Endothelial cell of umbilical vein (primary cell): ENCODE measurements around the gene FOXL1. TPM values are rescaled to one million over a fixed set of nuclear protein-coding genes. Genes with fewer than 3 reads are reported as not detected.

Source experiments
- BruUV-seq: library from RNA; stranded (reverse); fragments of 400-500 nt; replicated peaks from 2 replicates; lab custom pipeline; 2021; lab: Mats Ljungman, UMichigan
- CTCF ChIA-PET: fragments of 300-600, 350-600 bp; sonication (Branson Sonifier 250); formaldehyde crosslinking; loops from one replicate; lab custom pipeline; 2021; ENCODE audit warnings: antibody characterized with exemption, inconsistent platforms; lab: Charles Lee
- POLR2A ChIA-PET: fragments of 300-600, 350-600 bp; sonication (Branson Sonifier 250); formaldehyde crosslinking; loops from one replicate; lab custom pipeline; 2021; ENCODE audit warnings: antibody characterized with exemption, inconsistent platforms; lab: Charles Lee
- DNase-seq: peaks from one replicate; pipeline ENCODE4 v3.0.0-alpha.2; 2011; ENCODE audit warnings: low read depth, low spot score
- FAIRE-seq: peaks from 2 replicates; lab custom pipeline; 2011; peaks lifted over from hg19 to GRCh38; lab: Jason Lieb, UNC
- H2AFZ ChIP-seq: 2 replicates; pipeline ENCODE4 v1.6.0; 2012; ENCODE audit warnings: low read depth, low read length, control low read depth, inconsistent platforms
- H3K27ac ChIP-seq: 2 replicates; pipeline ENCODE4 v1.5.1; 2011; ENCODE audit warnings: low read depth, mild to moderate bottlenecking, control low read depth, low read length, moderate library complexity; ENCODE audit not compliant: insufficient read depth
- H3K27me3 ChIP-seq, 2 experiments: 2 replicates each; pipeline versions ENCODE4 v1.6.0 to v1.6.1; 2011; ENCODE audit warnings: low read length in 2 of 2, mixed read lengths in 1 of 2; ENCODE audit not compliant: control insufficient read depth in 2 of 2, insufficient read depth in 2 of 2
- H3K36me3 ChIP-seq, 2 experiments: 2 replicates in 1 of 2; 3 replicates in 1 of 2; pipeline ENCODE4 v1.5.1; 2011; ENCODE audit warnings: low read length in 2 of 2, mild to moderate bottlenecking in 1 of 2, moderate library complexity in 1 of 2; ENCODE audit not compliant: control insufficient read depth in 2 of 2, insufficient read depth in 2 of 2; ENCODE audit errors: extremely low read depth in 1 of 2
- H3K4me1 ChIP-seq: 3 replicates; pipeline ENCODE4 v1.5.1; 2011; ENCODE audit warnings: mild to moderate bottlenecking, low read length; ENCODE audit not compliant: control insufficient read depth, insufficient read depth; ENCODE audit errors: extremely low read depth
- H3K4me2 ChIP-seq: 2 replicates; pipeline ENCODE4 v1.6.1; 2011; ENCODE audit warnings: low read length, control low read depth, mixed read lengths; ENCODE audit not compliant: insufficient read depth
- H3K4me3 ChIP-seq, 3 experiments: fragments of 200-600 bp in 1 of 3; sonication (generic), shearing (Covaris generic) in 1 of 3; replicated peaks in 1 of 3; 2 replicates each; pipeline ENCODE4 v1.5.1; 2011 to 2016; ENCODE audit warnings: control low read depth in 3 of 3, low read length in 3 of 3, mild to moderate bottlenecking in 2 of 3, inconsistent platforms in 1 of 3, low read depth in 1 of 3, moderate library complexity in 1 of 3; ENCODE audit not compliant: insufficient read depth in 1 of 3
- H3K79me2 ChIP-seq: 2 replicates; pipeline ENCODE4 v1.6.0; 2012; ENCODE audit warnings: low read length, inconsistent platforms; ENCODE audit not compliant: control insufficient read depth, insufficient read depth
- H3K9ac ChIP-seq: replicated peaks from 2 replicates; pipeline ENCODE3; 2011; ENCODE audit warnings: low read length, control low read depth; ENCODE audit not compliant: insufficient read depth; ENCODE audit errors: extremely low read depth
- H3K9me1 ChIP-seq: replicated peaks from 3 replicates; pipeline ENCODE4 v1.6.0; 2011; ENCODE audit warnings: mild to moderate bottlenecking, low read length; ENCODE audit not compliant: control insufficient read depth, insufficient read depth; ENCODE audit errors: extremely low read depth
- H3K9me3 ChIP-seq: replicated peaks from 2 replicates; pipeline ENCODE4 v1.5.1; 2012; ENCODE audit warnings: low read length, inconsistent platforms; ENCODE audit not compliant: control insufficient read depth, insufficient read depth
- H4K20me1 ChIP-seq: replicated peaks from 2 replicates; pipeline ENCODE3; 2011; ENCODE audit warnings: mild to moderate bottlenecking, low read length; ENCODE audit not compliant: control insufficient read depth, insufficient read depth; ENCODE audit errors: extremely low read depth
- EZH2 ChIP-seq: IDR thresholded peaks from 2 replicates; pipeline ENCODE4 v1.6.1; 2012; ENCODE audit warnings: borderline replicate concordance, low read depth, mild to moderate bottlenecking, moderate library complexity, low read length, inconsistent platforms; ENCODE audit not compliant: severe bottlenecking
- FOS ChIP-seq: IDR thresholded peaks from 2 replicates; pipeline ENCODE4 v1.6.1; 2011; ENCODE audit warnings: mild to moderate bottlenecking, low read length, moderate library complexity, borderline replicate concordance; ENCODE audit not compliant: insufficient read depth
- JUN ChIP-seq: IDR thresholded peaks from 2 replicates; pipeline ENCODE4 v1.6.1; 2011; ENCODE audit warnings: borderline replicate concordance, low read depth; ENCODE audit not compliant: insufficient read length, insufficient read depth
- MYC ChIP-seq: IDR thresholded peaks from one replicate; pipeline ENCODE4 v1.6.1; 2011; ENCODE audit warnings: mild to moderate bottlenecking, low read depth, low read length
- POLR2A ChIP-seq: IDR thresholded peaks from 2 replicates; pipeline ENCODE4 v1.6.1; 2012; ENCODE audit warnings: low read depth, mild to moderate bottlenecking, control low read depth, low read length
- dilution Hi-C: fragments of 300-500 bp; cut with MboI; formaldehyde crosslinking; loops from one replicate; pipeline ENCODE4 v1.15.0; 2019; ENCODE audit warnings: low sequenced_read_pairs; ENCODE audit not compliant: extremely low pct_ligation_motif_present
- intact Hi-C: fragments of 100-400 bp; cut with micrococcal nuclease; formaldehyde crosslinking; loops from one replicate; pipeline ENCODE4 v1.10.0; 2022
- polyA plus RNA-seq, 4 experiments: library from polyadenylated mRNA; depleted of rRNA in 3 of 4; stranded (reverse) in 3 of 4; unstranded in 1 of 4; fragments of >200 nt; gene quantifications; 2 replicates each; pipeline versions ENCODE4 v1.2.1 to v1.2.3, GENCODE V29; 2011 to 2012; ENCODE audit warnings: missing spikeins in 1 of 4
- total RNA-seq: library from RNA; stranded (reverse); gene quantifications from 2 replicates; pipeline ENCODE4 v1.2.3, GENCODE V29; 2021
- TF ChIP-seq, protein P1 (sequence below): IDR thresholded peaks from 2 replicates; pipeline ENCODE4 v1.6.1; 2011; ENCODE audit not compliant: insufficient read depth, insufficient read length

The FOXL1 gene
- total and polyA plus RNA-seq, 2 donors (not counting 3 experiments of a cell fraction or from before 2014, with no cell fraction given): 2.8 to 3.8 TPM

DNA sequence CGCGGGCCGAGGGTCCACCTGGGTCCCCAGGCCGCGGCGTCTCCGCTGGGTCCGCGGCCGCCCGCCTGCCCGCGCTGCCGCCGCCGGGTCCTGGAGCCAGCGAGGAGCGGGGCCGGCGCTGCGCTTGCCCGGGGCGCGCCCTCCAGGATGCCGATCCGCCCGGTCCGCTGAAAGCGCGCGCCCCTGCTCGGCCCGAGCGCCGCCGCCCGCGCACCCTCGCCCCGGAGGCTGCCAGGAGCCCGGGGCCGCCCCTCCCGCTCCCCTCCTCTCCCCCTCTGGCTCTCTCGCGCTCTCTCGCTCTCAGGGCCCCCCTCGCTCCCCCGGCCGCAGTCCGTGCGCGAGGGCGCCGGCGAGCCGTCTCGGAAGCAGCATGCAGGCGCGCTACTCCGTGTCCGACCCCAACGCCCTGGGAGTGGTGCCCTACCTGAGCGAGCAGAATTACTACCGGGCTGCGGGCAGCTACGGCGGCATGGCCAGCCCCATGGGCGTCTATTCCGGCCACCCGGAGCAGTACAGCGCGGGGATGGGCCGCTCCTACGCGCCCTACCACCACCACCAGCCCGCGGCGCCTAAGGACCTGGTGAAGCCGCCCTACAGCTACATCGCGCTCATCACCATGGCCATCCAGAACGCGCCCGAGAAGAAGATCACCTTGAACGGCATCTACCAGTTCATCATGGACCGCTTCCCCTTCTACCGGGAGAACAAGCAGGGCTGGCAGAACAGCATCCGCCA is 11.2 kb upstream of the FOXL1 start:
- dilution Hi-C loops: no loop called here
- intact Hi-C loops: loop anchor here (1.0 to 2.0 kb wide), 5 partner anchors 174 to 612 kb away; no protein-coding TSS in a partner anchor
- Histone ChIP-seq H3K9me3 (no peaks in the 10 kb centered on the region), H3K9ac (peak overlapping the region; percentile 86), H3K79me2 (peaks cover 68% of the 10 kb centered on the region), H3K36me3 (peaks cover 2 to 5% of the 10 kb centered on the region in 2 experiments), H3K4me1 (peaks cover 29% of the 10 kb centered on the region), H3K4me2 (peak overlapping the region; percentile 39), H3K27me3 (no peaks in the 10 kb centered on the region), H3K4me3 (peak overlapping the region; percentile 82 to 99 (median 94)), H4K20me1 (no peaks in the 10 kb centered on the region), H2AFZ (no peak overlapping the region), H3K27ac (peak overlapping the region; percentile 78), H3K9me1 (no peaks in the 10 kb centered on the region)
- CTCF ChIA-PET: interaction anchor here (0.7 to 10.4 kb wide), 10 partner anchors 95 to 731 kb away, joined by 3 to 283 read pairs (median 4); no protein-coding TSS in a partner anchor
- TF ChIP-seq, protein P1, sequence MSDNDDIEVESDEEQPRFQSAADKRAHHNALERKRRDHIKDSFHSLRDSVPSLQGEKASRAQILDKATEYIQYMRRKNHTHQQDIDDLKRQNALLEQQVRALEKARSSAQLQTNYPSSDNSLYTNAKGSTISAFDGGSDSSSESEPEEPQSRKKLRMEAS: no peak
- TF ChIP-seq EZH2 (no peak), MYC (no peak), POLR2A (no peak), FOS (no peak), JUN (no peak)
- peak; percentile 68 for DNase-seq
- BruUV-seq: TSS peak; percentile 23
- POLR2A ChIA-PET: interaction anchor here (0.6 to 1.7 kb wide), 3 partner anchors 9 to 495 kb away, joined by 3 to 6 read pairs (median 3); no protein-coding TSS in a partner anchor
- peak; percentile 38 for FAIRE-seq
